Central memory CD8-positive, alpha-beta T cell (primary cell): ENCODE data around the gene CAMTA1.
"Not testable (repeated sequence)": the region's sequence is repeated elsewhere in the genome, so short reads cannot be mapped to it uniquely, and the experiment has no call there.

Experiments used
- ATAC-seq: fragments of 150-1000 bp; cut with Tn5 transposase; replicated peaks from 2 replicates; pipeline ENCODE4 v1.10.0; 2022; ENCODE audit warnings: mild to moderate bottlenecking, moderate FRiP score, moderate number of reproducible peaks; ENCODE audit not compliant: poor library complexity, severe bottlenecking; ENCODE audit errors: extremely low read depth
- DNase-seq, 2 donors: peaks; one replicate each; pipeline ENCODE4 v3.0.0; 2021; ENCODE audit warnings: low spot score in 2 of 2
- H3K27ac Mint-ChIP-seq: one replicate; pipeline ENCODE4 v1.8.0; 2022; ENCODE audit warnings: low read depth, mild to moderate bottlenecking, moderate library complexity, mixed read lengths
- H3K27me3 Mint-ChIP-seq: one replicate; pipeline ENCODE4 v1.8.0; 2022; ENCODE audit warnings: mixed read lengths
- H3K36me3 Mint-ChIP-seq: one replicate; pipeline ENCODE4 v1.8.0; 2022; ENCODE audit warnings: mild to moderate bottlenecking, moderate library complexity, mixed read lengths; ENCODE audit not compliant: insufficient read depth
- H3K4me1 Mint-ChIP-seq: one replicate; pipeline ENCODE4 v1.8.0; 2022; ENCODE audit warnings: mixed read lengths
- H3K4me3 Mint-ChIP-seq: one replicate; pipeline ENCODE4 v1.8.0; 2022; ENCODE audit warnings: mild to moderate bottlenecking, moderate library complexity, mixed read lengths
- H3K9me3 Mint-ChIP-seq: one replicate; pipeline ENCODE4 v1.8.0; 2022; ENCODE audit warnings: mixed read lengths

The CAMTA1 gene

DNA sequence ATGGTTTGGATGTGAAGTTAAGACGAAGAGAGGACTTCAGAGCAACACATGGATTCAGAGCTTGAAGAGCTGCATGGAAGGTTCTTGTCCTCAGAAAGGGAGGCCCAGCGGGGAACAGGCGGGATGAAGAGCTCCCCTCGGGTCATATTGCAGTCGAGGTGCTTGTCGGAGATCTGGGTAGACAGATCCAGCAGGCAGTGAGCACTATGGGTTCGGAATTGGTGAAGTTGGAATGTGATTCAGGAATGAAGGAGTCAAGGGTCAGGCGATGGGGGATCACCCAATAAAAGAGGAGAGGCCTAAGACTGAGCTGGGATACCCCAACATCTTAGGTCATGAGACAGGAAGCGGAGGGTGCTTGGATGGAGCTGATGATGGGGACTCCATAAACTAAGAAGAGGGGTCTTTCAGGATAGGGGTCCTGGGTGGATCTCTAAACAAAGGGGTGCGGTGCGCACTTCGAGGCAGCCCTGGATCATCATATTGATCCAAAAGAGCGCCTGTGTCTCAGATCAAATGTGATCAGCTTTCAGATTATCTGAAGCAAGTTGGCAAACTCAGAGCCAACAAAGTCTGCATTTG is 809.6 kb downstream of the CAMTA1 start:
- ATAC-seq: no peak
- H3K27me3 Mint-ChIP-seq: peaks cover 19% of the 10 kb centered on the region

DNA sequence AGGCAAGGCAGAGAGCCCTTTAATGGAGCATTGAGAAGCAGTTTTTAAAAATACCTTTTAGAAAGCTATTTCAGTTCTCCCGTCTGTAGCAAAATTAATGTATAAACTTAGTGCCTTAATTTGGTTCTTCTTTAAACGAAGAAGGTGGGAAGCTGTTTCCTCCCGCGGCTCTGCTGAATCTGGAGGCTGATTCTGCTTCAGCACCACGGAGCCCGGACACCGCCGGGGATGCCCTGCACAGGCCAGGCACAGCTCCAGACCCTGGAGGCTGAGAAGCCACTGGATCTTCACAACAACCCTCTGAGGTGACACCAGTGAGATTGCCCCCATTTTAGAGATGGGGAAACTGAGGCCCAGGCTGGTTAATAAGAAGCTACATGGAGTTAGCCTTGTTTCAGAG is 810.1 kb downstream of the CAMTA1 start:
- Mint-ChIP-seq H3K4me1 (no peaks in the 10 kb centered on the region), H3K27ac (no peak overlapping the region), H3K36me3 (peaks cover 2% of the 10 kb centered on the region), H3K4me3 (no peak overlapping the region), H3K27me3 (peaks cover 22% of the 10 kb centered on the region), H3K9me3 (no peaks in the 10 kb centered on the region)
- no peak for DNase-seq
- no peak for ATAC-seq

More for the DNA sequence above, 809.6 kb downstream of the CAMTA1 start:
- no peaks in the 10 kb centered on the region for H3K36me3 Mint-ChIP-seq
- no peak overlapping the region for H3K4me3 Mint-ChIP-seq
- H3K27ac Mint-ChIP-seq: no peak overlapping the region
- H3K9me3 Mint-ChIP-seq: no peaks in the 10 kb centered on the region
- no peaks in the 10 kb centered on the region for H3K4me1 Mint-ChIP-seq
- DNase-seq: no peak

DNA sequence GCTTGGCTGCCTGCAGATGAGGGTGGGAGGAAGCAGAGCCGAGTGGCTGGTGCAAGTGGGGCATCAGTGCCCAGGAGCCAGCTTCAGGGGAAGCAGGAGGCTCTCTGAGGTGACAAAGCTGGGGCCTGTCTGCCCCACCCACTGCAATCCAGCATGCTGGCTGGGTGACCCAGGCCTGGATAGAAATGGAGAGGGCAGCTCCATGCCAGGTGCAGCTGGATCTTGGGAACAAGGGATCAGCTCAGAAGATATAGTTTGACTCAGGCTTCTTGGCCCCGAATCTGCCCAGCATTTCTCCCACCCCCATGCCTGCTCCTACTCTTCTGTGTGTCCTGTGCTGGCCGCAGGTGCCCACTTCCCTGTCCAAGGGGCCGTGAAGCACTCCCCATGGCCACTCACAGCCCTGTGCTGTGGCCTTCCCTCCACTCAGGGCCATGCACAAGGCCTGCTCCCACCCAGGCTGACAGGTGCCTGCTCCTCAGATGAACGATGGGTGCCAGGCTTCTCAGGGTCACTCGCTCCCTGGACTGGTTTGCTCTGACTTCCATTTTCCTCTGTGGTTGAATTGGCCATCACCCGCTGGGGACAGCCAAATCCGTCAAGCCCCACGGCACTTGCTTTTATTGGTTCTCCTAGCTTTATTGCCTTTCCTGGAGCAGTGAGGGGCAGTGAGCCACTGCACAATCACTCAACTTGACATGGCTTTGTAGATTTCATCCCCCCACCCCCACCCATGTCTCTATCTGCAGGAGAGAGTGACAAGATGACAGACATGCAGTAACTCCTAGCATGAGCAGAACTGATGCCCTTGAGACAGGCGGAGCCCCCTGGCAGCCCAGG is 811.1 kb downstream of the CAMTA1 start:
- no peak overlapping the region for H3K4me3 Mint-ChIP-seq

DNA sequence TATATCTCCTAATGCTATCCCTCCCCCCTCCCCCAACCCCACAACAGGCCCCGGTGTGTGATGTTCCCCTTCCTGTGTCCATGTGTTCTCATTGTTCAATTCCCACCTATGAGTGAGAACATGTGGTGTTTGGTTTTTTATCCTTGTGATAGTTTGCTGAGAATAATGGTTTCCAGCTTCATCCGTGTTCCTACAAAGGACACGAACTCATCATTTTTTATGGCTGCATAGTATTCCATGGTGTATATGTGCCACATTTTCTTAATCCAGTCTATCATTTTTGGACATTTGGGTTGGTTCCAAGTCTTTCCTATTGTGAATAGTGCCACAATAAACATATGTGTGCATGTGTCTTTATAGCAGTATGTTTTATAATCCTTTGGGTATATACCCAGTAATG is 812.8 kb downstream of the CAMTA1 start:
- H3K4me1 Mint-ChIP-seq, H3K36me3 Mint-ChIP-seq, H3K4me3 Mint-ChIP-seq, ATAC-seq, H3K27ac Mint-ChIP-seq, DNase-seq, H3K9me3 Mint-ChIP-seq: not testable (repeated sequence)
- H3K27me3 Mint-ChIP-seq: peaks cover 19% of the 10 kb centered on the region

More for the DNA sequence above, 811.1 kb downstream of the CAMTA1 start:
- Mint-ChIP-seq H3K4me1 (no peaks in the 10 kb centered on the region), H3K27me3 (peaks cover 22% of the 10 kb centered on the region), H3K27ac (no peak overlapping the region), H3K36me3 (peaks cover 2% of the 10 kb centered on the region), H3K9me3 (no peaks in the 10 kb centered on the region)
- DNase-seq (no peak), ATAC-seq (no peak)

DNA sequence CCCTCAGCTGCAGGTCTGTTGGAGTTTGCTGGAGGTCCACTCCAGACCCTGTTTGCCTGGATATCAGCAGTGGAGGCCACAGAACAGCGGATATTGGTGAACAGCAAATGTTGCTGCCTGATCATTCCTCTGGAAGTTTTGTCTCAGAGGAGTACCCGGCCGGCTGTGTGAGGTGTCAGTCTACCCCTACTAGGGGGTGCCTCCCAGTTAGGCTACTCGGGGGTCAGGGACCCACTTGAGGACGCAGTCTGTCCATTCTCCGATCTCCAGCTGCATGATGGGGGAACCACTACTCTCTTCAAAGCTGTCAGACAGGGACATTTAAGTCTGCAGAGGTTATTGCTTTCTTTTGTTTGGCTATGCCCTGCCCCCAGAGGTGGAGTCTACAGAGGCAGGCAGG is 819.7 kb downstream of the CAMTA1 start:
- H3K4me3 Mint-ChIP-seq, ATAC-seq, H3K4me1 Mint-ChIP-seq, H3K36me3 Mint-ChIP-seq, DNase-seq, H3K27ac Mint-ChIP-seq, H3K9me3 Mint-ChIP-seq: not testable (repeated sequence)
- H3K27me3 Mint-ChIP-seq: peaks cover 62% of the 10 kb centered on the region

DNA sequence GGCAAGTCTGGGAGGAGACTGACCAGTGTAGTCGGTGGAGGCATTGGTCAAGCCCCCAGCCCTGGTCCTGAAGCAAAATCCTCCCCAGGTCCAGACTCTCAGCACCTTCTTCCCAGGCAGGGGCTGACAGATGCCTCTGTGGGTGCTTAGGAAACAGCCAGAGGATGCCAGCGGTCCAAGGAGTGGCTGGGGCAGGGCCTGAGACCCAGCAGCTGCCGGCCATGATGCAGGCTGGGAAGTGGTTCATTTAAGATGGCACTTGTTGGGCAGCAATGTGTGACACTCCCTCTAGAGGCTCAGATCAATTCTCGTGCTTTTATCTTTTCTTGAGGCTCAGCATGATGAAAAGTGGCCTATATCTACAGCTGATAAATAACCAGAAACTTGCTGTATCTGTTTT is 820.8 kb downstream of the CAMTA1 start:
- ATAC-seq (no peak), DNase-seq (no peak)
- Mint-ChIP-seq H3K36me3 (no peaks in the 10 kb centered on the region), H3K27ac (no peak overlapping the region), H3K4me3 (no peak overlapping the region), H3K4me1 (no peaks in the 10 kb centered on the region), H3K27me3 (peaks cover 67% of the 10 kb centered on the region), H3K9me3 (no peaks in the 10 kb centered on the region)

DNA sequence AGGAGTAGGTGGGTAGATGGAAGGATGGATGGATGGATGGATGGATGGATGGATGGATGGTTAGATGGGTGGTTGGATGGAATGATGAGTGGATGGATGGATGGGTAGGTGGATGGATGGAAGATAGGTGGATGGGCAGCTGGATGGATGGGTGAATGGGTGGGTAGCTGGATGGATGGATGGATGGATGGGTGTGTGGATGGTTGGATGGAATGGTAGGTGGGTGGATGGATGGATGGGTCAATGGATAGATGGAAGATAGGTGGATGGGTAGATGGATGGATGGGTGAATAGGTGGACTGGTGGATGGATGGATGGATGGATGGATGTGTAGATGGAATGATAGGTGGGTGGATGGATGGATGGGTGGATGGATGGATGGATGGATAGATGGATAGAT is 821.8 kb downstream of the CAMTA1 start:
- no peaks in the 10 kb centered on the region for H3K9me3 Mint-ChIP-seq
- DNase-seq (no peak), ATAC-seq (no peak)
- no peak overlapping the region for H3K4me3 Mint-ChIP-seq
- H3K27me3 Mint-ChIP-seq: peaks cover 68% of the 10 kb centered on the region
- H3K36me3 Mint-ChIP-seq: no peaks in the 10 kb centered on the region
- H3K4me1 Mint-ChIP-seq: no peaks in the 10 kb centered on the region
- H3K27ac Mint-ChIP-seq: no peak overlapping the region

DNA sequence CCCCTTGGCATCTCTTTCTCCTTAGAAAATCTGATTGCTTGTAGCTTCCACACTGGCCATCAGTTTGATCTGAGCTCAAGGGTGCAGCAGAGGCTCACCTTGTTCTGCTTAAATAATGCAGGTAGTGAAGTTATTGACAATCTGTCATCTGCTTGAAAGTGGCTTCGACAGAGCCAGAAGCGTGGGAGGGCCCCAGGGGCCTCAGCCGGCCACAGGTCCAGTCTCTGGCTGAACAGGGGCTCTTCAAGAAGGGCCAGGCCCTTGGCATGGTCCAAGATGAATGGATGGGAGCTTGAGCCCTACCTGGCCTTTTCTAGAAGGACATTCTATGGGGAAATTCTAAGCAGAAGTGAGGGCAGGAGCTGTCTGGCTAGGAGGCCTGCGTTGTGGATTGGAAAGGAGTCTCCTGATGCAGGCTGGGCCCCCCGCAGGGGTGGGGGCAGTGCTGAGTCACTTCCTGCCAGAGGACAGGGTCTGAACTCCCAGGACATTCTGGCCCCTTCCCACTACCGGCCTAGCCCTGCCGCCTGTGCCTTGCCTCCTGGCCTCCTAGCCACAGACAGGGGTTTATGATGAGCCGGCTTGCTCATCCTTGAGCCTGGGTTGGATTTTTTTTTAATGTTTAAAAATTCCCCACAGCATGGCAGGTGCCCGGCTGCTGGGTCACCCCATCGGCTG is 823.5 kb downstream of the CAMTA1 start:
- Mint-ChIP-seq H3K27me3 (peaks cover 74% of the 10 kb centered on the region), H3K36me3 (no peaks in the 10 kb centered on the region), H3K27ac (no peak overlapping the region), H3K4me1 (no peaks in the 10 kb centered on the region), H3K4me3 (no peak overlapping the region), H3K9me3 (no peaks in the 10 kb centered on the region)
- no peak for DNase-seq
- no peak for ATAC-seq

DNA sequence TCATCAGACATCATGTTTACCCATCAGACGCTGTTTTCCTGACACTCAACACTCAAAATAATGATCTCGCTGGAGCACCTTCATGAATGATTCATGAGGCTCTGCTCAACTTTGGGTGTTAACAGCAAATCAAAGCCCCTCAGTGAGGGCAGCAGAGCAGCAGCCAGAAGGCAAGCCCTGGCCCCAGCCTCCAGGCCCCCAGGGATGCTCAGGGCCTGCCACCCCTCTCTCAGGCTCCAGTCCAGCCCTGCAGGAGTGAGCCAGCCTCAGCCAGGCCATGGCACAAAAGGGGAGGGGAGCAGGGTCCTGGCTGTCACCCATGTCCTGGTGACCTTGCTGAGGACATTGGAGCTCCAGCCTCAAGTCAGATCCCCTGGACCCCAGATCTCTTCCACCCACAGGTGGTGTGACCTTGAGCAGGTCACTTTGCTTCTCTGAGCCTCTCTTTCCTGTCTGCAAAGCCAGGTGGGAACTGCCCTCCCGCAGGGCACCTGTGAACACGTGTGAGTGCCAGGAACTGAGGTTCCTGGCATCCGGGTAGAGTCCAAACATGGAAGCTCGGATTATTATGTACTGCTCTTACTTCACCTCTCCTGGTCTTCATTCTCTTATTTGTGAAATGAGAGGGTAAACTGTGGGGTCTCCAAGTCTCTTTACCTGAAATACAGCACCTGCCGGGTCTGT is 824.2 kb downstream of the CAMTA1 start:
- Mint-ChIP-seq H3K4me3 (no peak overlapping the region), H3K4me1 (no peaks in the 10 kb centered on the region), H3K27me3 (peaks cover 74% of the 10 kb centered on the region), H3K36me3 (no peaks in the 10 kb centered on the region), H3K9me3 (no peaks in the 10 kb centered on the region), H3K27ac (no peak overlapping the region)
- no peak for ATAC-seq
- no peak for DNase-seq

DNA sequence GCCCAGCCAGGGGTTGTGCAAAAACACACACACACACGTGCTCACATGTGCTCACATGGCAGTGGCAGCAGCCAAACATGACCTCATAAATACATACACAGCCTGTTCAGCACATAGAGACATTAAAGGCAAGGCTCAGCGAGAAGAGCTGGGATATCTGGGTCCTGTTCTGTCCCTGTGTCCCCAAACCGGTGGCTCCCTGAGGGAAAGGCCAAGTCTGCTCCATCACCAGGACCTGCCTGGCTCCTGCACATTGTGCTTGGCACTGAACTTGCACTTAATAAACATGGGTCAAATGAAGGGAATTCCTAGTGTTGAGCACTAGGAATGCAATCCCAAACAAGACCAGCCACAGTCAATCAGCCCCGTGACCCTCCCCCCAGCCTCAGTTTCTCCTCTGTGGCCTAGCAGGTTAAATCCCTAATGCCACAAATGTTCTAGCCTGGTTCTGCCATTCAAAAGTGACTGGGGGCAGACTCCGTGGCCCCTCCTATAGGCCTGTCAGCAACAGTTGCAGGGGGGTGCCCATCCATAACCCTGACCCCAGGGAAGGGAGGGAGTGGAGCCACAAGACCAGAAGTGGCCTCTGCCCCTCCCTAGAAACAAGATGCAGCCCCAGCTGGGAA is 825.0 kb downstream of the CAMTA1 start:
- H3K27ac Mint-ChIP-seq: no peak overlapping the region
- H3K27me3 Mint-ChIP-seq: peaks cover 76% of the 10 kb centered on the region
- ATAC-seq (no peak), DNase-seq (no peak)
- H3K4me1 Mint-ChIP-seq: no peaks in the 10 kb centered on the region
- H3K36me3 Mint-ChIP-seq: no peaks in the 10 kb centered on the region
- H3K9me3 Mint-ChIP-seq: no peaks in the 10 kb centered on the region
- no peak overlapping the region for H3K4me3 Mint-ChIP-seq

DNA sequence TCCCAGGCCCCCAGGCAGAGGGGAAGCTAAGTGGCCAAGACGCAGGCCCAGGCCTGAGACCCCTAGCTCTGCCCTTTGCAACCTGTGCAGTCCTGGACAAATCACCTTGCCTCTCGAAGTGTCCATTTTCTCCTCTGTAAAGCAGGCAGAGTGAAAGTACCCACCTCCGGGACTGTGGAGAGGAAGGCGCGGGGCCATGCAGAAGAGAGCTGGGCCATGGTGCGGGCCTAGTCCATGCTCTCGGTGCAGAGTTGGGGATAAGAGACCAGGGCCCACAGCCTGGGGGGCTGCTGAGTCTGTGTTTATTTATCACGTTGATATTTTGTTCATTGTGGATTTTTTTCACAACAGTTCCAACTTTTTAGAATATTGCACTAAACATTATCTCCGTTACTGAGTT is 825.7 kb downstream of the CAMTA1 start:
- no peak overlapping the region for H3K4me3 Mint-ChIP-seq
- no peak for ATAC-seq
- no peaks in the 10 kb centered on the region for H3K4me1 Mint-ChIP-seq
- peaks cover 71% of the 10 kb centered on the region for H3K27me3 Mint-ChIP-seq
- no peaks in the 10 kb centered on the region for H3K9me3 Mint-ChIP-seq
- no peak for DNase-seq
- no peak overlapping the region for H3K27ac Mint-ChIP-seq
- no peaks in the 10 kb centered on the region for H3K36me3 Mint-ChIP-seq

DNA sequence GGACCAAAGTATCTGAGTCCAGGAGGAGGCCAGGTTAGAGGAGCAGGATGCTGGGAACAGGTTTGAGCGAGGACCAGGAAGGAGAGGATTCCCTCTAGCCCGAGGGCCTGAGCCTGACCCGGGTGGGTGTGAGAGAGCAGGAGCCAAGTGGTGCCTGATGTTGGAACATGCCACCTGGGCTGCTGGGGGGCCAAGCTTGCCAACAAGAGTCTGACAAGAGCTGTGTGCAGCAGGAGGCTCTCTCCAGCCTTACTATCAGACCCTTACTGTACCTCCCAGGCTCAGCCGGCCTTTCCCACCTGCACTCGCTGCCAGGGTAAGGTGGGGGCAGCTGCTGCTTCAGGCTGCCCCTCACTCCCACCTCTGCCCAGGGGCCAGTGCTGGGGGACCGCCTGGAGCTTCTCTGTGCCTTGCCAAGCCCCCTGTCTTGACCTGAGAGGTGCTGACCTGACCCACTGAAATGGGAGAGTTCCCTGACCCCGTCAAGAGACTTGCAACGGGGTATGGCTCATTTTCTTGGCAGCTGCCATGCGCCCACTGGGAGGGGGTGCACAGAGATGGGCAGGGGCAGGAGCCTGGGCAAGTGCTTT is 826.3 kb downstream of the CAMTA1 start:
- peaks cover 70% of the 10 kb centered on the region for H3K27me3 Mint-ChIP-seq
- no peaks in the 10 kb centered on the region for H3K9me3 Mint-ChIP-seq
- no peak overlapping the region for H3K4me3 Mint-ChIP-seq
- no peaks in the 10 kb centered on the region for H3K36me3 Mint-ChIP-seq
- ATAC-seq (no peak), DNase-seq (no peak)
- no peak overlapping the region for H3K27ac Mint-ChIP-seq
- H3K4me1 Mint-ChIP-seq: no peaks in the 10 kb centered on the region
